H9 (cell line): Measurements from ENCODE around the gene CALHM3. TPM values are rescaled to one million over a fixed set of nuclear protein-coding genes. Genes with fewer than 3 reads are reported as not detected.

ENCODE experiments used
- DNase-seq: peaks from one replicate; pipeline ENCODE4 v3.0.0-alpha.2; 2017
- H2AFZ ChIP-seq: one replicate; pipeline ENCODE4 v1.6.1; 2013; ENCODE audit warnings: mild to moderate bottlenecking, low read length, control low read depth, moderate library complexity
- H2AK5ac ChIP-seq: 2 replicates; pipeline ENCODE4 v1.6.1; 2013; ENCODE audit warnings: low read length, control low read depth, mixed read lengths; ENCODE audit not compliant: insufficient read length
- H2BK120ac ChIP-seq: one replicate; pipeline ENCODE4 v1.6.1; 2013; ENCODE audit warnings: low read depth, mild to moderate bottlenecking, low read length, control low read depth, inconsistent platforms; ENCODE audit not compliant: poor library complexity, severe bottlenecking
- H2BK12ac ChIP-seq: 2 replicates; pipeline ENCODE4 v1.6.1; 2013; ENCODE audit warnings: low read length, control low read depth, mixed read lengths, low read depth; ENCODE audit not compliant: insufficient read length
- H2BK15ac ChIP-seq: 2 replicates; pipeline ENCODE4 v1.6.1; 2013; ENCODE audit warnings: low read depth, low read length, control low read depth
- H2BK20ac ChIP-seq: one replicate; pipeline ENCODE4 v1.6.1; 2013; ENCODE audit warnings: low read depth, mild to moderate bottlenecking, low read length, control low read depth, inconsistent platforms; ENCODE audit not compliant: poor library complexity, severe bottlenecking
- H2BK5ac ChIP-seq: 2 replicates; pipeline ENCODE4 v1.6.1; 2013; ENCODE audit warnings: low read length, control low read depth, mixed read lengths; ENCODE audit not compliant: insufficient read length
- H3K14ac ChIP-seq: 2 replicates; pipeline ENCODE4 v1.6.1; 2013; ENCODE audit warnings: low read length, control low read depth; ENCODE audit not compliant: insufficient read depth
- H3K18ac ChIP-seq: 2 replicates; pipeline ENCODE4 v1.6.1; 2013; ENCODE audit warnings: low read depth, mild to moderate bottlenecking, mixed read lengths, low read length, control low read depth; ENCODE audit not compliant: insufficient read length
- H3K23ac ChIP-seq: 2 replicates; pipeline ENCODE4 v1.6.1; 2013; ENCODE audit warnings: low read length, control low read depth, mixed read lengths, low read depth; ENCODE audit not compliant: insufficient read length
- H3K23me2 ChIP-seq: 2 replicates; pipeline ENCODE4 v1.6.1; 2013; ENCODE audit warnings: low read depth, mild to moderate bottlenecking, mixed read lengths, low read length, control low read depth; ENCODE audit not compliant: insufficient read length, poor library complexity, severe bottlenecking
- H3K27ac ChIP-seq: 2 replicates; pipeline ENCODE4 v1.5.1; 2013; ENCODE audit warnings: low read length, control low read depth, mixed read lengths, low read depth; ENCODE audit not compliant: insufficient read length
- H3K27me3 ChIP-seq: 2 replicates; pipeline ENCODE4 v1.6.1; 2013; ENCODE audit warnings: low read length, control low read depth, inconsistent platforms; ENCODE audit not compliant: insufficient read depth
- H3K4ac ChIP-seq: 2 replicates; pipeline ENCODE4 v1.6.1; 2013; ENCODE audit warnings: low read depth, mild to moderate bottlenecking, control low read depth, inconsistent platforms, low read length, moderate library complexity
- H3K4me1 ChIP-seq: 2 replicates; pipeline ENCODE4 v1.6.1; 2013; ENCODE audit warnings: low read length, control low read depth, inconsistent platforms; ENCODE audit not compliant: insufficient read depth
- H3K4me2 ChIP-seq: 2 replicates; pipeline ENCODE4 v1.6.1; 2013; ENCODE audit warnings: low read length, control low read depth, mixed read lengths; ENCODE audit not compliant: insufficient read length, insufficient read depth
- H3K56ac ChIP-seq: 2 replicates; pipeline ENCODE4 v1.6.1; 2013; ENCODE audit warnings: low read depth, mild to moderate bottlenecking, mixed read lengths, low read length, control low read depth; ENCODE audit not compliant: insufficient read length
- H3K79me1 ChIP-seq: 2 replicates; pipeline ENCODE4 v1.6.1; 2013; ENCODE audit warnings: low read depth, mild to moderate bottlenecking, moderate library complexity, low read length, control low read depth, inconsistent platforms; ENCODE audit not compliant: insufficient read depth, poor library complexity, severe bottlenecking
- H3K79me2 ChIP-seq: 2 replicates; pipeline ENCODE4 v1.6.1; 2013; ENCODE audit warnings: low read length, control low read depth, inconsistent platforms; ENCODE audit not compliant: insufficient read depth
- H3K9ac ChIP-seq: 2 replicates; pipeline ENCODE4 v1.6.1; 2013; ENCODE audit warnings: low read length, control low read depth, mixed read lengths; ENCODE audit not compliant: insufficient read length; ENCODE audit errors: extremely low read depth
- H3K9me3 ChIP-seq: one replicate; pipeline ENCODE4 v1.6.1; 2013; ENCODE audit warnings: low read depth, low read length, inconsistent platforms; ENCODE audit not compliant: control insufficient read depth
- H3T11ph ChIP-seq: one replicate; pipeline ENCODE4 v1.6.1; 2013; ENCODE audit warnings: mild to moderate bottlenecking, low read length, control low read depth, inconsistent platforms
- H4K20me1 ChIP-seq: one replicate; pipeline ENCODE4 v1.6.1; 2013; ENCODE audit not compliant: control insufficient read depth, insufficient read length, insufficient read depth
- H4K5ac ChIP-seq: 2 replicates; pipeline ENCODE4 v1.6.1; 2013; ENCODE audit warnings: low read depth, mild to moderate bottlenecking, mixed read lengths, low read length, control low read depth; ENCODE audit not compliant: insufficient read length
- H4K8ac ChIP-seq: replicated peaks from 2 replicates; pipeline ENCODE4 v1.6.1; 2013; ENCODE audit warnings: low read length, control low read depth, mixed read lengths, low read depth; ENCODE audit not compliant: insufficient read length
- H4K91ac ChIP-seq: 2 replicates; pipeline ENCODE4 v1.6.1; 2013; ENCODE audit warnings: low read depth, mild to moderate bottlenecking, moderate library complexity, mixed read lengths, low read length, control low read depth; ENCODE audit not compliant: insufficient read length
- H3K27ac Mint-ChIP-seq, 3 experiments: 2 replicates in 2 of 3; 3 replicates in 1 of 3; pipeline ENCODE4 v1.8.0; 2020 to 2021; ENCODE audit warnings: mixed read lengths in 3 of 3, mild to moderate bottlenecking in 1 of 3, moderate library complexity in 1 of 3
- H3K27me3 Mint-ChIP-seq: 2 replicates; pipeline ENCODE4 v1.8.0; 2021; ENCODE audit warnings: low read depth, mild to moderate bottlenecking, moderate library complexity, mixed read lengths
- H3K36me3 Mint-ChIP-seq, 3 experiments: 2 replicates in 2 of 3; 3 replicates in 1 of 3; pipeline ENCODE4 v1.8.0; 2020 to 2021; ENCODE audit warnings: low read depth in 3 of 3, mixed read lengths in 3 of 3; ENCODE audit not compliant: insufficient read depth in 1 of 3
- H3K4me1 Mint-ChIP-seq, 2 experiments: 2 replicates each; pipeline ENCODE4 v1.8.0; 2020; ENCODE audit warnings: mixed read lengths in 2 of 2
- H3K4me3 Mint-ChIP-seq, 2 experiments: 2 replicates in 1 of 2; 3 replicates in 1 of 2; pipeline ENCODE4 v1.8.0; 2020 to 2021; ENCODE audit warnings: mild to moderate bottlenecking in 2 of 2, mixed read lengths in 2 of 2, moderate library complexity in 1 of 2
- H3K9me3 Mint-ChIP-seq, 2 experiments: 2 replicates in 1 of 2; 3 replicates in 1 of 2; pipeline ENCODE4 v1.8.0; 2020; ENCODE audit warnings: mild to moderate bottlenecking in 2 of 2, mixed read lengths in 2 of 2, moderate library complexity in 1 of 2
- CTCF ChIP-seq: fragments of 200-600 bp; sonication (generic); conservative IDR thresholded peaks from 3 replicates; pipeline ENCODE4 v1.8.0; 2021; ENCODE audit warnings: antibody characterized with exemption, mild to moderate bottlenecking
- WGBS: extraction: QIAGEN DNeasy Blood & Tissue Kit; methylation state at CpG from one replicate; pipeline ENCODE4 v1.1.7; 2013; ENCODE audit warnings: missing lambda C conversion rate, low lambda C conversion rate, mixed read lengths; ENCODE audit not compliant: insufficient read length; ENCODE audit errors: extremely low coverage; 5-methylcytosine and 5-hydroxymethylcytosine counted together
- total RNA-seq: library from RNA; stranded (reverse); gene quantifications from 2 replicates; pipeline ENCODE4 v1.2.1, GENCODE V29; 2021

Gene CALHM3
- total RNA-seq, 1 experiment from 2014 or later = not detected

DNA sequence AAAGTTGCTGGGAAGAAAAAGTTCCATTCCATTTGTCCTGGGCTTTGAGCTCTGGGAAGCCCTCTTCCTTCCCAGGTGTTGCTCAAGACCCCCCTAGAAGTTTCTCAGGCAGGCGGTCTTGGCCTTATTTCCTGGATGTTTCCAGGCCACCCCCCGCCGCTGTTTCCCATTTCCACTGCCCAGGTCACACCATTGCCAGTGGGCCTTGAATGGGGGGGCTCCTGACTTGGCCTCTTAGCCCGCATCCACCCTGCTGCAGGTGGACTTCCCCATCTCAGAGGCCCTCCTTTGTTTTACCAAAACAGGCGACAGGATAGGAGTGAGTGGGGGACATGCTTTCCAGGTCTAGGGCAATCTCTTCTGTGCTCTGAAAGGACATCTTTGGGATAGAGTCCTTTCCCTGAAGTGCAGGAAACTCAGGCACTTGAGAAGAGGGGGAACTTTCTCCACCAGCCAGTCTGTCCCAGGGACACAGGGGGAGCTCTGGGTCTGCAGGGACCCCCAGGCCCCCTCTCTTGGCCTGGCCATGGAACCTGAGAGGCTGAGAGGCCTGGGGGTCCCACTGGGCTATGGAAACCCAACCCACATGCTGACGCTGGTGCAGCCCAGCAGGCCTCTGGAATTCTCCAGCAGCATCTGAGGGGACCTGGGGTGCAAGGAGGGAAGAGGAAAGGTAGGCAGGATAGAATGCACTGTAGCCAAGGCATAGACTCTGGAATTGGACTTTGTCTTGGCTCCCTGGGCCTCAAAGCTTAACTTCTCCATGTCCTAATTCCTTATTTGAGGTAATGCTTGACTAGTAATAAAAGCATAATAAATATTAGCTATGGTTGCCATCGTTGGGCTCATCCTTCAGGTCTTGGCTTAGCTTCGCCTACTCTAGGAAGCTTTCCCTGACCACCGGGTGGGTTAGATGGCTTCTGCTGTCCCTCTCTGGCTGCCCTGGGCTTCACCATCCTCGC is 32.0 kb upstream of the CALHM3 start:
- no peak overlapping the region for H2BK120ac ChIP-seq
- no peak overlapping the region for H4K8ac ChIP-seq
- Mint-ChIP-seq H3K27ac (no peak overlapping the region), H3K4me1 (peaks cover 6 to 16% of the 10 kb centered on the region in 2 experiments), H3K36me3 (no peaks in the 10 kb centered on the region), H3K27me3 (no peaks in the 10 kb centered on the region; the same call in none of the 2 replicates), H3K4me3 (no peak overlapping the region), H3K9me3 (no peaks in the 10 kb centered on the region)
- no peaks in the 10 kb centered on the region for H3K79me1 ChIP-seq
- H3K27ac ChIP-seq = no peak overlapping the region
- no peak overlapping the region for H2AFZ ChIP-seq
- no peaks in the 10 kb centered on the region for H3K79me2 ChIP-seq
- no peak for TF ChIP-seq CTCF
- no peak overlapping the region for H3K9ac ChIP-seq
- H4K20me1 ChIP-seq = no peaks in the 10 kb centered on the region
- H2BK5ac ChIP-seq = no peak overlapping the region
- H3K23ac ChIP-seq = no peak overlapping the region
- H3K4me2 ChIP-seq = no peak overlapping the region
- H4K91ac ChIP-seq = no peak overlapping the region
- peak; percentile 10 for DNase-seq
- H4K5ac ChIP-seq = no peak overlapping the region
- H3K4me1 ChIP-seq = no peaks in the 10 kb centered on the region
- H3K4ac ChIP-seq = no peak overlapping the region
- no peak overlapping the region for H2BK20ac ChIP-seq
- no peak overlapping the region for H3T11ph ChIP-seq
- H3K56ac ChIP-seq = no peak overlapping the region
- no peak overlapping the region for H3K14ac ChIP-seq
- no peak overlapping the region for H2BK15ac ChIP-seq
- H3K23me2 ChIP-seq = no peaks in the 10 kb centered on the region
- no peak overlapping the region for H3K18ac ChIP-seq
- no peaks in the 10 kb centered on the region for H3K27me3 ChIP-seq
- no peak overlapping the region for H2BK12ac ChIP-seq
- no peak overlapping the region for H2AK5ac ChIP-seq
- no peaks in the 10 kb centered on the region for H3K9me3 ChIP-seq
- WGBS = no CpG with 5 or more reads among the region's 10 CpGs
